Upper lobe of right lung (tissue), 1 donor: Measurements from ENCODE around the gene GRID1. TPM values are rescaled to one million over a fixed set of nuclear protein-coding genes. Genes with fewer than 3 reads are reported as not detected.

Experiments
- ATAC-seq: fragments of 200-7000 bp; cut with Tn5 transposase; one replicate; pipeline ENCODE4 v1.9.1; 2020; ENCODE audit warnings: mild to moderate bottlenecking, moderate library complexity
- DNase-seq: peaks from one replicate; pipeline ENCODE4 v3.0.0-alpha.2; 2020
- H3K27ac ChIP-seq: fragments of 200-600 bp; one replicate; pipeline ENCODE4 v1.8.0; 2022
- H3K27me3 ChIP-seq: fragments of 200-600 bp; one replicate; pipeline ENCODE4 v1.8.0; 2022; ENCODE audit warnings: mild to moderate bottlenecking
- H3K36me3 ChIP-seq: fragments of 200-600 bp; one replicate; pipeline ENCODE4 v1.8.0; 2022
- H3K4me1 ChIP-seq: fragments of 200-600 bp; one replicate; pipeline ENCODE4 v1.8.0; 2022
- H3K4me3 ChIP-seq: fragments of 200-600 bp; one replicate; pipeline ENCODE4 v1.8.0; 2022; ENCODE audit warnings: mild to moderate bottlenecking
- H3K9me3 ChIP-seq: fragments of 200-600 bp; one replicate; pipeline ENCODE4 v1.8.0; 2022
- intact Hi-C: fragments of 100-400 bp; cut with DNase I; formaldehyde crosslinking; loops from one replicate; pipeline ENCODE4 v1.11.0; 2022
- total RNA-seq: library from RNA; stranded (reverse); fragmentation: NEBNext Ultra II Directional; extraction: Animal tissue kit (Norgen Biotek cat#: 25700); gene quantifications from one replicate; pipeline ENCODE4 v1.2.1, GENCODE V29; 2021
- TF ChIP-seq, protein P1 (sequence below): fragments of 200-600 bp; IDR thresholded peaks from one replicate; pipeline ENCODE4 v1.8.0; 2022; ENCODE audit warnings: antibody characterized with exemption
- donor health status: DM: no; HTN: yes; CAD: no; lungs with severe emphysema.

GRID1 gene
- total RNA-seq, 1 donor from 2014 or later = 3.0 TPM

DNA sequence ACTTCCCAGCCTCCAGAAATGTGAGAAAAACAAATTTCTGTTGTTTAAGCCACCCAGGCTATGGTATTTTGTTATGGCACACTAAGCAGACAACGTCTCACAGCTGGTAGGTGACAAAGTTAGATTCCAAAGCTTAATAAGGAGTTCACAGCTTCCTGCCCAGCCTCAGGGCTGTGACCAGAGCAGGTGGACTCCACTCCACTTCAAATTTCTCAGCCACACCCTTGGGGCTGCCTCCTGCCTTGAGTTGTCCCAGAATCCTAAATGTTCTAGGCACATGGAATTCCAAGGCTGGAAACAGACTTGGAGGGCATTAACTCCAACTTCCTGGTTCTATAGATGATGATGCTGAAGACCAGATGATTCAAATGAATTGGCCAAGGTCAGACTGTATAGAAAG lies 310.7 kb downstream of the GRID1 start:
- Histone ChIP-seq H3K9me3 (no peaks in the 10 kb centered on the region), H3K27me3 (no peaks in the 10 kb centered on the region), H3K4me3 (no peak overlapping the region), H3K36me3 (no peaks in the 10 kb centered on the region), H3K27ac (no peak overlapping the region), H3K4me1 (no peaks in the 10 kb centered on the region)
- intact Hi-C loops = no loop called here
- TF ChIP-seq, protein P1, sequence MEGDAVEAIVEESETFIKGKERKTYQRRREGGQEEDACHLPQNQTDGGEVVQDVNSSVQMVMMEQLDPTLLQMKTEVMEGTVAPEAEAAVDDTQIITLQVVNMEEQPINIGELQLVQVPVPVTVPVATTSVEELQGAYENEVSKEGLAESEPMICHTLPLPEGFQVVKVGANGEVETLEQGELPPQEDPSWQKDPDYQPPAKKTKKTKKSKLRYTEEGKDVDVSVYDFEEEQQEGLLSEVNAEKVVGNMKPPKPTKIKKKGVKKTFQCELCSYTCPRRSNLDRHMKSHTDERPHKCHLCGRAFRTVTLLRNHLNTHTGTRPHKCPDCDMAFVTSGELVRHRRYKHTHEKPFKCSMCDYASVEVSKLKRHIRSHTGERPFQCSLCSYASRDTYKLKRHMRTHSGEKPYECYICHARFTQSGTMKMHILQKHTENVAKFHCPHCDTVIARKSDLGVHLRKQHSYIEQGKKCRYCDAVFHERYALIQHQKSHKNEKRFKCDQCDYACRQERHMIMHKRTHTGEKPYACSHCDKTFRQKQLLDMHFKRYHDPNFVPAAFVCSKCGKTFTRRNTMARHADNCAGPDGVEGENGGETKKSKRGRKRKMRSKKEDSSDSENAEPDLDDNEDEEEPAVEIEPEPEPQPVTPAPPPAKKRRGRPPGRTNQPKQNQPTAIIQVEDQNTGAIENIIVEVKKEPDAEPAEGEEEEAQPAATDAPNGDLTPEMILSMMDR = no peak
- ATAC-seq (no peak), DNase-seq (no peak)

DNA sequence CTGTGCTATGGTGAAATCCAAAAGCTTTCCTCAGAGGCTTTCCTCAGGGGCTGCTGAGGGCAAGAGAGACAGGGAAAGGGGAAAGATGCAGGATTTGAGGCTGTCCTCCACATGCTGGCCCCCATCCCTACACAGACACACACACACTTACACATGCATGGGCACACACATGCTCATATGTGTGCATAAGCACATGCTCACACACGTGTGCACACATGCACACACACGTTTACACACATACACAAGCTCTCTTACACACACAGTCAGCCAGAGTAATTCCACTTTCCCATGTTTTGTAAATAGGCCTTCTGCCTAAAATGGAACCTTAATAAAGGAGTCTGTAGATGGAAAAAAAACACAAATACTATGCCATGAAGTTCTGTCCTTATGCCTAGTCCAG lies 312.9 kb downstream of the GRID1 start:
- Histone ChIP-seq H3K4me1 (no peaks in the 10 kb centered on the region), H3K27me3 (no peaks in the 10 kb centered on the region), H3K9me3 (no peaks in the 10 kb centered on the region), H3K36me3 (no peaks in the 10 kb centered on the region), H3K4me3 (no peak overlapping the region), H3K27ac (no peak overlapping the region)
- TF ChIP-seq, protein P1 = no peak
- intact Hi-C loops = no loop called here
- ATAC-seq (no peak), DNase-seq (no peak)

DNA sequence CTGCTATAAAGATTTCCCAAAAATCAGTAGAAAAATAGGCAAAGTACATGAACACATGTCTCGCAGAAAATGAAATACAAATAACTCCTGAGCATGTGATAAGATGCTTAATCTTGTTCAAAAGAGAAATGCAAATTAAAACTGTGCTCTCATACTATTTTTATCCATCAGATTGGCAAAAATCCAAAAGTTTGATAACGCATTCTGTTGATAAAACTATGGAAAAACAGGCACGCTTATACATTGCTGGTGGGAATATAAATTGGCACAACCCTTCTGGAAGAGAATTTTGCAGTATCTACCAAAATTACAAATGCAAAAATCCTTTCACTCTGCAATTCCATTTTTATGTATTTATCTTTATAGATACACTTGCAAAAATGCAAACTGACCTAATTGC lies 315.0 kb downstream of the GRID1 start:
- no peak for ATAC-seq
- H3K36me3 ChIP-seq = no peaks in the 10 kb centered on the region
- no peaks in the 10 kb centered on the region for H3K9me3 ChIP-seq
- no peaks in the 10 kb centered on the region for H3K4me1 ChIP-seq
- no peak for DNase-seq
- no peak overlapping the region for H3K4me3 ChIP-seq
- H3K27me3 ChIP-seq = no peaks in the 10 kb centered on the region
- H3K27ac ChIP-seq = no peak overlapping the region
- intact Hi-C loops = no loop called here
- TF ChIP-seq, protein P1 = no peak

DNA sequence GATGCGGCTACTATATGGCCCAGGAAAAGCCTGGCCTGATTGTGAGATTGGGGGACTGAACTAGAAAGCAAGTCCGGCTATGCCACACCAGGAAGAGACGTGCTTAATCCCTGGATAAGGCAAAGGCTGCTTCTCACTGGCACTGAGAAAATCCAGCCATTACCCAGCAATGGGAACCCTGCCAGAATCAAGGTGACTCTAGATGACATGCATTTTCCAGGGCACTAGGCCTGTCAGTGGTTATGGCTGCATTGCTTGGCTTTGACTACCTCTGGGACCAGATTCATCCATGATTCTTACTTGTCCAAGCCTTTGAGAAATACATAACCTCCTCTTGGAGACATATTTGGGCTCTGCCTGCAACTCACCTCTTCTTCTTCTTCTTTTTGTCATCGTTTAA lies 317.2 kb downstream of the GRID1 start:
- Histone ChIP-seq H3K9me3 (no peaks in the 10 kb centered on the region), H3K27me3 (no peaks in the 10 kb centered on the region), H3K4me3 (no peak overlapping the region), H3K4me1 (no peaks in the 10 kb centered on the region), H3K36me3 (no peaks in the 10 kb centered on the region), H3K27ac (no peak overlapping the region)
- TF ChIP-seq, protein P1 = no peak
- DNase-seq (no peak), ATAC-seq (no peak)
- intact Hi-C loops = no loop called here

DNA sequence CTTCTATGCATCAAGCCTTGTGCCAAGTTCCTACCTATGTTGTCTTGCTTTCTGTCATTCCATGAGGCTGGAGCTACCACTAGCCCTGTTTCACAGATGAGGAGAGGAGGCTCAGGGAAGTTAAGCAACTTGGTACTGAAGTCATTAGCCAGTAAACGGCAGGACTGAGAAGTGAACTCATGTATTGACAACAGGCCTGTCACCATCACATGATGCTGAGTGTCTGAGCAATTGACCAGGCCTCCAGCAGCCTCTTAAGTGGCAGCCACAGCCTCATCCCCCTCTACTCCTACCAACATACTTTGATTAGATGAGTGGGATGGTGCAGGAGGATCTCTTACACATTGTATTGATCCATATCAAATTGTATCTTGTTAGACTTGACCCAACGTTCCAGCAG lies 317.6 kb downstream of the GRID1 start:
- ATAC-seq (no peak), DNase-seq (no peak)
- no peak overlapping the region for H3K4me3 ChIP-seq
- no peaks in the 10 kb centered on the region for H3K9me3 ChIP-seq
- H3K36me3 ChIP-seq = no peaks in the 10 kb centered on the region
- H3K27me3 ChIP-seq = no peaks in the 10 kb centered on the region
- H3K27ac ChIP-seq = no peak overlapping the region
- intact Hi-C loops = no loop called here
- H3K4me1 ChIP-seq = no peaks in the 10 kb centered on the region
- TF ChIP-seq, protein P1 = no peak

DNA sequence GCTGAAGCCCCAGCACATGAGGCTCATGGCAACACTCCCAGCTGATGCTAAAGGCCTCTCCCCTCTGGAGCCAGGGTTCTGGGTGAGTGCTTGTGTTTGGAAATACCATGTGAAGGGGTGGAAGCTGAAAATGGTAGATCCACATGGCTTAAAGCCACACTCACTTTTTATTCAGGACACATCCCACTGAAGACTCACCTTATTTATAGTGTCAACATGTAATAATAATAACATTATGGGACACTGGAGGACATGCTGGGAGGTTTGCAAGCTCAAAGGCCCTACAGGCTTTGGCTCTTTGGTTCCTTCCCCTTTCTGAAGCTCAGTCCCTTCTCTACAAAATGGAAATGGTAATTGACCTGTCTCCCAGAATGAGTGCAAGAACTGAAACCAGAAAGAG lies 318.0 kb downstream of the GRID1 start:
- no peaks in the 10 kb centered on the region for H3K27me3 ChIP-seq

More for the DNA sequence above, 318.0 kb downstream of the GRID1 start:
- H3K27ac ChIP-seq = no peak overlapping the region
- DNase-seq (no peak), ATAC-seq (no peak)
- TF ChIP-seq, protein P1 = no peak
- intact Hi-C loops = no loop called here
- no peaks in the 10 kb centered on the region for H3K9me3 ChIP-seq
- no peak overlapping the region for H3K4me3 ChIP-seq
- H3K4me1 ChIP-seq = no peaks in the 10 kb centered on the region
- no peaks in the 10 kb centered on the region for H3K36me3 ChIP-seq
